ENCODE measurements around the gene ZRANB1.

- no peak for TF ChIP-seq CTCF (IDR thresholded peaks at IDR 0.05 in 2 of 3, conservative IDR thresholded peaks at IDR 0.05 in 1 of 3; ENCODE audit: control insufficient read depth in 2 of 3, extremely low read depth in 1 of 3, insufficient read depth in 1 of 3, low read depth in 3 of 3, low read length in 3 of 3)
- TF ChIP-seq NRF1 (conservative IDR thresholded peaks at IDR 0.05; ENCODE audit: low read depth, low read length) = no peak
- TF ChIP-seq POLR2A (IDR thresholded peaks at IDR 0.05; ENCODE audit: low read depth, low read length) = no peak
- TF ChIP-seq BMI1 (IDR thresholded peaks at IDR 0.05; ENCODE audit: borderline replicate concordance) = no peak
Observed at GRCh38 chr10:125030567-125031197, 88.8 kb downstream of the ZRANB1 start.
